Left ventricle myocardium inferior (tissue), 1 donor: Measurements from ENCODE around the gene KNDC1. TPM values are rescaled to one million over a fixed set of nuclear protein-coding genes. Genes with fewer than 3 reads are reported as not detected.

ENCODE experiments used
- DNase-seq: peaks from one replicate; pipeline ENCODE4 v3.0.0-alpha.2; 2020
- H3K27ac ChIP-seq: fragments of 200-600 bp; replicated peaks from 2 replicates; pipeline ENCODE4 v1.8.0; 2021
- H3K27me3 ChIP-seq: fragments of 200-600 bp; 2 replicates; pipeline ENCODE4 v1.8.0; 2021; ENCODE audit warnings: low read depth
- H3K36me3 ChIP-seq: fragments of 200-600 bp; 2 replicates; pipeline ENCODE4 v1.8.0; 2021
- H3K4me1 ChIP-seq: fragments of 200-600 bp; 2 replicates; pipeline ENCODE4 v1.8.0; 2021
- H3K4me3 ChIP-seq: fragments of 200-600 bp; 2 replicates; pipeline ENCODE4 v1.8.0; 2021; ENCODE audit warnings: mild to moderate bottlenecking, moderate library complexity
- H3K9me3 ChIP-seq: fragments of 200-600 bp; replicated peaks from 2 replicates; pipeline ENCODE4 v1.8.0; 2021
- intact Hi-C: fragments of 100-400 bp; cut with micrococcal nuclease; formaldehyde crosslinking; loops from one replicate; pipeline ENCODE4 v1.11.0; 2022
- total RNA-seq: library from RNA; stranded (reverse); fragmentation: NEBNext Ultra II Directional; extraction: Animal tissue kit (Norgen Biotek cat#: 25700); gene quantifications from one replicate; pipeline ENCODE4 v1.2.1, GENCODE V29; 2021
- TF ChIP-seq, protein P1 (sequence below): fragments of 200-600 bp; IDR thresholded peaks from 2 replicates; pipeline ENCODE4 v1.8.0; 2021; ENCODE audit warnings: antibody characterized with exemption, mild to moderate bottlenecking, borderline replicate concordance
- donor health status: DM: no; HTN: yes; CAD: no; lungs with severe emphysema.

Gene KNDC1
- total RNA-seq, 1 donor from 2014 or later, result 0.11 TPM

DNA sequence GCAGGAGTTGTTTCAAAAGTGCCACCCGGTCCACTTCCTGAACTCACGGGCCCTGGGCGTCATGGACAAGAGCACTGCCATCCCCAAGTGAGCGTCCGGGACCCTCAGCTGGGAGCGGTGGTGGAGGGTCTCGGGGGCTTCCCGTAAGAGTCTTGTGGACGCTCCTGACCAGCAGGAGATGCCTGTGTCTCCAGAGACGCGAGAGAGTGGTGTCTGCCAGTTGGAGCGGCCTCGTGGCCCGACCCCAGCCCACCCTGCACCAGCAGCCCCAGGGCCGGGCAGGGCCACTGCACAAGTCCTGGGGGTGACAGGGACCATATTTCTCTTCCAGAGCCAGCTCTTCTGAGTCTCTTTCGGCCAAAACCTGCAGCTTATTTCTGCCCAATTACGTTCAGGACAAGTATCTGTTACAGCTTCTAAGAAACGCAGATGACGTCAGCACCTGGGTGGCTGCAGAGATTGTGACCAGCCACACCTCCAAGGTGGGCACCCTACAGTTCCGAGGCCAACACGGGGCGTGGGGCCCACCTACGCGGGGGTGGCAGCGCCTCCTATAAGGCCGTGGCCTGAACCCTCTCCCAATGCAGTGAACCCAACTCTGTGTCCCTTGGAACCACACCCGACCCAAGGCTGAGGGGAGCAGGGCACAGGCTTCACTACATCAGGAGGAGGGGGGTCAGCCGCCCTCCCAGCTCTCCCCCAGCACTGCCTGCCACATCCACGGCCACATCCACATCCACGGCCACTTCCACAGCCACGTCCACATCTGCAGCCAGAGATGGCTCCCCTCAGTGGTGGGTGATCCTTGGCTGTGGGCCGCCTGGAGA lies 53.8 kb downstream of the KNDC1 start:
- H3K36me3 ChIP-seq, result no peaks in the 10 kb centered on the region
- intact Hi-C loops, result no loop called here
- TF ChIP-seq, protein P1, sequence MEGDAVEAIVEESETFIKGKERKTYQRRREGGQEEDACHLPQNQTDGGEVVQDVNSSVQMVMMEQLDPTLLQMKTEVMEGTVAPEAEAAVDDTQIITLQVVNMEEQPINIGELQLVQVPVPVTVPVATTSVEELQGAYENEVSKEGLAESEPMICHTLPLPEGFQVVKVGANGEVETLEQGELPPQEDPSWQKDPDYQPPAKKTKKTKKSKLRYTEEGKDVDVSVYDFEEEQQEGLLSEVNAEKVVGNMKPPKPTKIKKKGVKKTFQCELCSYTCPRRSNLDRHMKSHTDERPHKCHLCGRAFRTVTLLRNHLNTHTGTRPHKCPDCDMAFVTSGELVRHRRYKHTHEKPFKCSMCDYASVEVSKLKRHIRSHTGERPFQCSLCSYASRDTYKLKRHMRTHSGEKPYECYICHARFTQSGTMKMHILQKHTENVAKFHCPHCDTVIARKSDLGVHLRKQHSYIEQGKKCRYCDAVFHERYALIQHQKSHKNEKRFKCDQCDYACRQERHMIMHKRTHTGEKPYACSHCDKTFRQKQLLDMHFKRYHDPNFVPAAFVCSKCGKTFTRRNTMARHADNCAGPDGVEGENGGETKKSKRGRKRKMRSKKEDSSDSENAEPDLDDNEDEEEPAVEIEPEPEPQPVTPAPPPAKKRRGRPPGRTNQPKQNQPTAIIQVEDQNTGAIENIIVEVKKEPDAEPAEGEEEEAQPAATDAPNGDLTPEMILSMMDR, result no peak
- no peaks in the 10 kb centered on the region for H3K9me3 ChIP-seq
- no peaks in the 10 kb centered on the region for H3K4me1 ChIP-seq
- H3K4me3 ChIP-seq, result no peak overlapping the region
- H3K27ac ChIP-seq, result no peak overlapping the region
- DNase-seq, result no peak
- peaks cover 56% of the 10 kb centered on the region for H3K27me3 ChIP-seq

DNA sequence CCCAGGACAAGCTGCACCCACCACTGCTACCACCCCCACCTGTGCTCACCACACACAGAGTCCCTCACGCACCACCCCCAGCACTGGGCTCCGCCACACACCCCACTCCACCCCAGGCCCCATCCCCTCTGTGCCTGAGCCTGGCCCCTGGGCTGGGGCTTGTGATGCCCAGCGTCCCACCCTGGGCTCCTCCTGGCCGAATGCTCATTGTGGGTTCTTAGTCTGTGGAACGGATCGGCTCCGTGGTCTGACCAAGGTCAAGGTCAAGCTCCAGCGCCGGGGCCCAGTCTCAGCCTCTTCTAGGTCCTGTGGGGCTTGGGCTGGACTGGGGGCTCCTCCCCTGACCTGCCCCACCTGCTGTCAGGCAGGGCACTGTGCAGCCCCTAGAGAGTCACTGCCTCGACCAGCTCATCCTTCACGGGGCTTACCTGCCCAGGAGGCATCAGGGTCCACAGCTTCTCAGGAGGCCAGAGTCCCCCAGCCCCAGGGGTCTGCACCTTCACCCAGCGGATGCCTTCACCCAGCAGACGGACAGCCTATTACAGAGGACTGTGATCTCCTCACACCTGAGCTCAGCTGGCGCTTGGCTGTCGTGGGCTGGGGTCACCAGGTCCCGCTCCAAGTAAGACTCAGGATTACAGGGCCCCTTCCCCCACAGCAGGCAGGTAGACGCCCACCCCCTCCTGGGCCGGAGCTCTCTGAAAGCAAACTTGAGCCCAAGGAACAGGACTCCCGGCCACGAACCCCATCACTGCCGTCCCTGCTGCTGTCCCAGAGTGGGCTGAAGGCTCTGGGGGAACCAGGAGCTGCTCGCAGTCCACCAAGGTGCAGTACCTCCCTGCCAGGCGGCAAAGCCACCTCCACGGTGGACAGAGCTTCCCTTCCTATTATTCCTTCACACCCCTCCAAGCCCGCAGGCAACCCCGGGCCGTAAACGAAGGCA lies 54.7 kb downstream of the KNDC1 start:
- Histone ChIP-seq H3K27me3 (peaks cover 65% of the 10 kb centered on the region), H3K4me1 (no peaks in the 10 kb centered on the region), H3K36me3 (no peaks in the 10 kb centered on the region), H3K9me3 (no peaks in the 10 kb centered on the region), H3K4me3 (no peak overlapping the region), H3K27ac (no peak overlapping the region)
- intact Hi-C loops, result no loop called here
- TF ChIP-seq, protein P1, result no peak
- no peak for DNase-seq

DNA sequence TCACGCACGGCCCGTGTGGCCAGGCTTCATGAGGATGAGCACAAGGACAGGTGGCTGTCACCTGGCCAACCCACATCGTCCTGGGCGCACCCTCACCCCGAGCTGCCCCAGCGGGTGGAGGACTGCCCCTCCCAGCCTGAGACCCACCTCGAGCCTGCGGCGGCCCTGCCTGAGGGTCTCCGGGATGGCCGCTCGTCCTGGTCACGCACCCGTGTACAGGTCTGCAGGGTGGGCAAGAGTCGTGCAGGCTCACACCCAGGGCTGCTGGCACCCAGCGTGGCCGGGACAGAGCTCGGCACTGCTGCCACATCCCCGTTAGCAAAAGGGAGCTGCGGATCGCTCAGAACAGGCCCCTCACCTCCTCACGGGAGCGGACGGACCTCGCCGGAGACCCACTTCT lies 55.6 kb downstream of the KNDC1 start:
- H3K4me3 ChIP-seq, result no peak overlapping the region
- peaks cover 73% of the 10 kb centered on the region for H3K27me3 ChIP-seq
- H3K27ac ChIP-seq, result no peak overlapping the region
- intact Hi-C loops, result no loop called here
- no peaks in the 10 kb centered on the region for H3K9me3 ChIP-seq
- no peaks in the 10 kb centered on the region for H3K4me1 ChIP-seq
- TF ChIP-seq, protein P1, result no peak
- H3K36me3 ChIP-seq, result no peaks in the 10 kb centered on the region
- DNase-seq, result no peak

DNA sequence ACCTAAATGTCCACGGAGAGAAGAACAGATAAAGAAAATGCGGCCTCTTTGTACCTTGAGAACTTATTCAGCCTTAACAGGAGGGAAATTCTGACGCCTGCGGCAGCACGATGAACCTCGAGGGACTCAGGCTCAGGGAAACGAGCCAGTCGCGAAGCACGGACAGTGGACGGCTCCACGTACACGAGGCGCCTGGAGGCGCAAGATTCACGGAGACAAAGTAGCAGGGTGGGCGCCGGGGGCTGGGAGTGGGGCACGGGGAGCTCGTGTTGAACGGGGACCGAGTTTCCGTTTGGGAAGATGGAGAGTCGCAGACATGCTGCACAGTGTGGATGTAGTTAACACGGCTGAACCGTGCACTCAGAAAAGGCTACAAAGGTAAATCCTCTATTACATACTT lies 56.8 kb downstream of the KNDC1 start:
- H3K4me1 ChIP-seq, result no peaks in the 10 kb centered on the region
- TF ChIP-seq, protein P1, result no peak
- peaks cover 80% of the 10 kb centered on the region for H3K27me3 ChIP-seq
- H3K9me3 ChIP-seq, result no peaks in the 10 kb centered on the region
- no peak for DNase-seq
- H3K4me3 ChIP-seq, result no peak overlapping the region
- H3K36me3 ChIP-seq, result no peaks in the 10 kb centered on the region
- H3K27ac ChIP-seq, result no peak overlapping the region
- intact Hi-C loops, result no loop called here

DNA sequence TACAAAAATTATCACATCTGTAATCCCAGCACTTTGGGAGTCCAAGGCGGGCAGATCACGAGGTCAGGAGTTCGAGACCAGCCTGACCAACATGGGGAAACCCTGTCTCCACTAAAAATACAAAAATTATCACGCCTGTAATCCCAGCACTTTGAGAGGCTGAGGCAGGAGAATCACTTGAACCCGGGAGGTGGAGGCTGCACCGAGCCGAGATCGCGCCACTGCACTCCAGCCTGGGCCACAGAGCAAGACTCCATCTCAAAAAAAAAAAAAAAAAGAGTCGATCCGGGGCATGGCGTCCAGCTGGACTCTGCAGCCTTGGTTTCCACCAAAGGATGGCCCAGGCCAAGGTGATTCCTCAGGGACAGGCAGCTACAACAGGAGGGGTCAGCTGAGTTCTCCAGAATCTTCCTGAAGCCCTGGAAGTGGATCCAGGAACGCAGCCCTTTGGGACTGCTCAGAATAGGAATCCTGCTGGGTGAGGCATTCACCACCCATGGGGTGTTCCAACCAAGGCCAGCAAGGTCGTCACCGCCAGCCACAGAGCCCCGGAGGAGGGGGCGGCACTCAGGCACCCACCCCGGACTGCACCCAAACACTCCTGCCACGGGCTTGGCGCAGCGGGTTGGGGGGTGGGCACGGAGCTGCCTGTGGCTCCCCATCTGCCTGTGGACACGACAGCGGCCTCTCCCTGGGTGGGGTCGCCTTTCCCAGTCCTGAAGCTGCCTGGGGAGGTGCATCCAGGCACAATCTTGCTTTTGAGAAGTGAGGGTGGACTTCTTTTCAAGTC lies 58.0 kb downstream of the KNDC1 start:
- peaks cover 68% of the 10 kb centered on the region for H3K27me3 ChIP-seq

More for the DNA sequence above, 58.0 kb downstream of the KNDC1 start:
- intact Hi-C loops, result no loop called here
- no peak overlapping the region for H3K4me3 ChIP-seq
- TF ChIP-seq, protein P1, result no peak
- H3K9me3 ChIP-seq, result no peaks in the 10 kb centered on the region
- no peak for DNase-seq
- H3K27ac ChIP-seq, result no peak overlapping the region
- no peaks in the 10 kb centered on the region for H3K4me1 ChIP-seq
- no peaks in the 10 kb centered on the region for H3K36me3 ChIP-seq
